ENCODE results near the gene CD101.

Gene CD101

GRCh38 chr1:117036018-117036461 lies 34.5 kb downstream of the CD101 start:
- no peak overlapping the region for H3K4me3 ChIP-seq (ENCODE audit: low read depth, low read length)
- TF ChIP-seq, protein P1, sequence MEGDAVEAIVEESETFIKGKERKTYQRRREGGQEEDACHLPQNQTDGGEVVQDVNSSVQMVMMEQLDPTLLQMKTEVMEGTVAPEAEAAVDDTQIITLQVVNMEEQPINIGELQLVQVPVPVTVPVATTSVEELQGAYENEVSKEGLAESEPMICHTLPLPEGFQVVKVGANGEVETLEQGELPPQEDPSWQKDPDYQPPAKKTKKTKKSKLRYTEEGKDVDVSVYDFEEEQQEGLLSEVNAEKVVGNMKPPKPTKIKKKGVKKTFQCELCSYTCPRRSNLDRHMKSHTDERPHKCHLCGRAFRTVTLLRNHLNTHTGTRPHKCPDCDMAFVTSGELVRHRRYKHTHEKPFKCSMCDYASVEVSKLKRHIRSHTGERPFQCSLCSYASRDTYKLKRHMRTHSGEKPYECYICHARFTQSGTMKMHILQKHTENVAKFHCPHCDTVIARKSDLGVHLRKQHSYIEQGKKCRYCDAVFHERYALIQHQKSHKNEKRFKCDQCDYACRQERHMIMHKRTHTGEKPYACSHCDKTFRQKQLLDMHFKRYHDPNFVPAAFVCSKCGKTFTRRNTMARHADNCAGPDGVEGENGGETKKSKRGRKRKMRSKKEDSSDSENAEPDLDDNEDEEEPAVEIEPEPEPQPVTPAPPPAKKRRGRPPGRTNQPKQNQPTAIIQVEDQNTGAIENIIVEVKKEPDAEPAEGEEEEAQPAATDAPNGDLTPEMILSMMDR (IDR thresholded peaks at IDR 0.05; ENCODE audit: borderline replicate concordance, insufficient read depth, low read depth, low read length) = no peak

GRCh38 chr1:117037802-117038201 lies 36.2 kb downstream of the CD101 start:
- no peak overlapping the region for H3K4me3 ChIP-seq (ENCODE audit: low read depth, low read length)
- TF ChIP-seq, protein P1 (IDR thresholded peaks at IDR 0.05; ENCODE audit: borderline replicate concordance, insufficient read depth, low read depth, low read length) = no peak

- TF ChIP-seq, protein P1 (IDR thresholded peaks at IDR 0.05; ENCODE audit: borderline replicate concordance, insufficient read depth, low read depth, low read length) = no peak
- H3K4me3 ChIP-seq (ENCODE audit: low read depth, low read length) = no peak overlapping the region
Observed at GRCh38 chr1:117038236-117038635, 36.7 kb downstream of the CD101 start.

GRCh38 chr1:117044217-117044616 lies 42.7 kb downstream of the CD101 start:
- TF ChIP-seq, protein P1 (IDR thresholded peaks at IDR 0.05; ENCODE audit: borderline replicate concordance, insufficient read depth, low read depth, low read length) = no peak

DNA sequence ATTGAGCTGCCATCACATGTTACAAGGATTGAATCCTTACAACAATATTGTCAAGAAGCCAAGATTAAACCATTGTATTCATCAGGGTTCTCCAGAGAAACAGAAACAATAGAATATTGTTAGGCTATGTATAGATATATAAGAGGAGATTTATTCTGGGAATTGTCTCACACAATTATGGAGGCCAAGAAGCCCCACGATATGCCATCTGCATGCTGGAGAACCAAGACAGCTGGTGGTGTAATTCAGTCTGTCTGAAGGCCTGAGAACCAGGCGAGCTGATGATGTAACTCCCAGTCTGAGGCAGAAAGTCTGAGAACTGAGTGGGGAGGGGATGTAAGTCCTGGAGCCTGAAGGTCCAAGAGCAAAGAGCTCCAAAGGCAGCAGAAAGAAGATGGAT lies 44.1 kb downstream of the CD101 start:
- no peak overlapping the region for H3K4me3 ChIP-seq (ENCODE audit: low read depth, low read length)
- TF ChIP-seq, protein P1 (IDR thresholded peaks at IDR 0.05; ENCODE audit: borderline replicate concordance, insufficient read depth, low read depth, low read length) = no peak

More at GRCh38 chr1:117044217-117044616, 42.7 kb downstream of the CD101 start:
- no peak overlapping the region for H3K4me3 ChIP-seq (ENCODE audit: low read depth, low read length)

DNA sequence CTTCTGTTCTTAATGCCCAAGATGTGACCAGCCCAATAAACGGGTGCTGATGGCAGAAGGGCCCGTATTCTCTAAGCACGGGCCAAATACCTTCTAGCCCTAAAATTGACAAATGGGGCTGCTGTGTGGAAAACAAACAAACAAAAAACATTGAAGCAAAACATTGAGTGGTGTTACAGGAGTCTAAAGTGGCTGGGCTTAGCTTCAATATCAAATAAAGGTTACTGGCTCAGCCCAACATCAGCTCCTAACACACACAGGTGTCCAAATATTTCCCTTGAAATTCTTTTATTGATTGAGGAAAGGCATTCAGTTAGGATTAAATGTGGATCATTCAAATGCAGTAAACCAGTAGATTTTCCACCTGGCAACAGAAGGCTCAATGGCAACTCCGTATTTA lies 45.2 kb downstream of the CD101 start:
- TF ChIP-seq, protein P1 (IDR thresholded peaks at IDR 0.05; ENCODE audit: borderline replicate concordance, insufficient read depth, low read depth, low read length) = no peak
- no peak overlapping the region for H3K4me3 ChIP-seq (ENCODE audit: low read depth, low read length)

DNA sequence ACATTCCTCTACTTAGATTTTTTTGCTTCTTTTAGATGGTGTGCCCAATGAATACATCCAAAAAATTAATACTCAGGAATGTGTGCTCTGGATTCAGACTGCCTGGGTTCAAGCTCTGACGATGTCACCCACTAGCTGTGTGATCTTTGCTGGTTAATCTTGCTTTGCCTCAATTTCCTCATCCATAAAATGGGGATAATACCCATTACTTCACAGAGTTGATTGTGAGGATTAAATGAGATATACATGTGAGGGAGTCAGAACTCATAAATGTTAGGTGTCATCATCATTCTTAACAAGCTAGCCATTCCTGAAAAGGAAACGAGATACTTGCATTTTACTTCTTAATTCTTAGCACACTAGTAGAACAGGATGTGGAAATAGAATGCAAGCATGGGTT lies 45.7 kb downstream of the CD101 start:
- no peak overlapping the region for H3K4me3 ChIP-seq (ENCODE audit: low read depth, low read length)
- TF ChIP-seq, protein P1 (IDR thresholded peaks at IDR 0.05; ENCODE audit: borderline replicate concordance, insufficient read depth, low read depth, low read length) = no peak
